ENCODE measurements around the gene KNDC1.

- TF ChIP-seq CTCF (IDR thresholded peaks at IDR 0.05) (no peak), POLR2A (IDR thresholded peaks at IDR 0.05) (no peak), EP300 (IDR thresholded peaks at IDR 0.05) (no peak)
Measured at GRCh38 chr10:133113146-133113830, 46.7 kb upstream of the KNDC1 start.
